Keratinocyte (primary cell): ENCODE data around the gene TNFSF15. TPM values are rescaled to one million over a fixed set of nuclear protein-coding genes. Genes with fewer than 3 reads are reported as not detected.

Source experiments
- DNase-seq: peaks from one replicate; pipeline ENCODE4 v3.0.0-alpha.2; 2011; ENCODE audit warnings: low read depth, missing footprints, low spot score
- FAIRE-seq: peaks from 2 replicates; lab custom pipeline; 2011; peaks lifted over from hg19 to GRCh38; lab: Jason Lieb, UNC
- H2AFZ ChIP-seq: 2 replicates; pipeline ENCODE4 v1.6.0; 2012; ENCODE audit warnings: low read length, control low read depth, inconsistent platforms; ENCODE audit not compliant: control insufficient read depth
- H3K27ac ChIP-seq: 2 replicates; pipeline ENCODE4 v1.5.1; 2011; ENCODE audit warnings: low read length; ENCODE audit not compliant: control insufficient read depth, insufficient read depth
- H3K27me3 ChIP-seq: 3 replicates; pipeline ENCODE4 v1.6.0; 2011; ENCODE audit warnings: low read length; ENCODE audit not compliant: control insufficient read depth, insufficient read depth; ENCODE audit errors: extremely low read depth
- H3K36me3 ChIP-seq, 2 experiments: 2 replicates in 1 of 2; 3 replicates in 1 of 2; pipeline ENCODE4 v1.5.1; 2011; ENCODE audit warnings: low read length in 2 of 2, mild to moderate bottlenecking in 1 of 2; ENCODE audit not compliant: control insufficient read depth in 2 of 2, insufficient read depth in 2 of 2; ENCODE audit errors: extremely low read depth in 1 of 2
- H3K4me1 ChIP-seq: 3 replicates; pipeline ENCODE4 v1.5.1; 2011; ENCODE audit warnings: low read length; ENCODE audit not compliant: control insufficient read depth, insufficient read depth; ENCODE audit errors: extremely low read depth
- H3K4me2 ChIP-seq: 3 replicates; pipeline ENCODE4 v1.6.0; 2011; ENCODE audit warnings: low read depth, low read length; ENCODE audit not compliant: control insufficient read depth, insufficient read depth; ENCODE audit errors: extremely low read depth
- H3K4me3 ChIP-seq, 3 experiments: fragments of 200-600 bp in 1 of 3; sonication (generic) in 1 of 3; 2 replicates in 2 of 3; 3 replicates in 1 of 3; pipeline ENCODE4 v1.5.1; 2011 to 2016; ENCODE audit warnings: low read length in 3 of 3, mild to moderate bottlenecking in 3 of 3, control low read depth in 2 of 3, inconsistent platforms in 1 of 3, low read depth in 1 of 3, mixed read lengths in 1 of 3, mixed run types in 1 of 3, moderate library complexity in 1 of 3; ENCODE audit not compliant: control insufficient read depth in 2 of 3, insufficient read depth in 2 of 3; ENCODE audit errors: extremely low read depth in 1 of 3
- H3K79me2 ChIP-seq: 2 replicates; pipeline ENCODE4 v1.6.0; 2012; ENCODE audit warnings: low read length; ENCODE audit not compliant: control insufficient read depth, insufficient read depth
- H3K9ac ChIP-seq: 3 replicates; pipeline ENCODE4 v1.6.0; 2011; ENCODE audit warnings: low read length; ENCODE audit not compliant: control insufficient read depth, insufficient read depth; ENCODE audit errors: extremely low read depth
- H3K9me1 ChIP-seq: 3 replicates; pipeline ENCODE4 v1.6.0; 2011; ENCODE audit warnings: low read length; ENCODE audit not compliant: control insufficient read depth, insufficient read depth; ENCODE audit errors: extremely low read depth
- H3K9me3 ChIP-seq: 2 replicates; pipeline ENCODE4 v1.5.1; 2012; ENCODE audit warnings: low read depth, low read length; ENCODE audit not compliant: control insufficient read depth
- H4K20me1 ChIP-seq: 3 replicates; pipeline ENCODE4 v1.6.0; 2011; ENCODE audit warnings: low read length; ENCODE audit not compliant: control insufficient read depth, insufficient read depth; ENCODE audit errors: extremely low read depth
- CTCF ChIP-seq, 3 experiments: IDR thresholded peaks in 1 of 3; conservative IDR thresholded peaks in 1 of 3; optimal IDR thresholded peaks in 1 of 3; 2 replicates in 2 of 3; 3 replicates in 1 of 3; pipeline versions ENCODE3 to v1.5.1; 2011; ENCODE audit warnings: low read length in 3 of 3, mild to moderate bottlenecking in 3 of 3, moderate library complexity in 2 of 3, control low read depth in 1 of 3, inconsistent platforms in 1 of 3; ENCODE audit not compliant: insufficient read depth in 2 of 3; ENCODE audit errors: extremely low read depth in 1 of 3
- EZH2 ChIP-seq: IDR thresholded peaks from one replicate; pipeline ENCODE4 v1.6.1; 2012; ENCODE audit warnings: inconsistent platforms, mild to moderate bottlenecking, low read length, moderate library complexity
- dilution Hi-C: fragments of 300-500 bp; cut with MboI; formaldehyde crosslinking; loops from one replicate; pipeline ENCODE4 v1.7.0; 2020; ENCODE audit warnings: low sequenced_read_pairs; ENCODE audit not compliant: extremely low pct_ligation_motif_present
- polyA plus RNA-seq, 5 experiments: library from polyadenylated mRNA; depleted of rRNA in 3 of 5; stranded (reverse) in 3 of 5; stranded (forward) in 1 of 5; unstranded in 1 of 5; fragments of >200 nt; gene quantifications; 1 replicate in 1 of 5; 2 replicates in 3 of 5; 3 replicates in 1 of 5; pipeline versions ENCODE4 v1.2.1 to v1.2.3, GENCODE V29; 2011 to 2012; ENCODE audit warnings: missing spikeins in 2 of 5, low read depth in 1 of 5, low replicate concordance in 1 of 5

TNFSF15 gene
- polyA plus RNA-seq, 1 donor (not counting 4 experiments of a cell fraction or from before 2014, with no cell fraction given): 1.1 TPM

GRCh38 chr9:114854736-114855355, 49.0 kb upstream of the TNFSF15 start:
- Histone ChIP-seq H3K27ac (no peak overlapping the region), H3K27me3 (no peaks in the 10 kb centered on the region), H3K36me3 (no peaks in the 10 kb centered on the region), H2AFZ (no peak overlapping the region), H3K9me3 (no peaks in the 10 kb centered on the region), H3K4me1 (peaks cover 8% of the 10 kb centered on the region), H3K9ac (no peak overlapping the region), H3K9me1 (no peaks in the 10 kb centered on the region), H4K20me1 (no peaks in the 10 kb centered on the region), H3K79me2 (no peaks in the 10 kb centered on the region), H3K4me3 (no peak overlapping the region), H3K4me2 (no peak overlapping the region)
- FAIRE-seq (no peak), DNase-seq (no peak)
- dilution Hi-C loops: no loop called here
- TF ChIP-seq CTCF (optimal IDR thresholded peaks at IDR 0.05 in 1 of 3, IDR thresholded peaks at IDR 0.05 in 1 of 3, conservative IDR thresholded peaks at IDR 0.05 in 1 of 3; ENCODE audit: extremely low read depth in 1 of 3, insufficient read depth in 2 of 3, low read length in 3 of 3) (no peak), EZH2 (no peak)

GRCh38 chr9:114853071-114853855, 47.4 kb upstream of the TNFSF15 start:
- Histone ChIP-seq H3K79me2 (no peaks in the 10 kb centered on the region), H3K9me3 (no peaks in the 10 kb centered on the region), H3K9me1 (no peaks in the 10 kb centered on the region), H3K27ac (no peak overlapping the region), H3K9ac (no peak overlapping the region), H3K4me1 (peaks cover 8% of the 10 kb centered on the region), H3K27me3 (no peaks in the 10 kb centered on the region), H3K4me3 (no peak overlapping the region), H4K20me1 (no peaks in the 10 kb centered on the region), H2AFZ (no peak overlapping the region), H3K4me2 (no peak overlapping the region), H3K36me3 (no peaks in the 10 kb centered on the region)
- no peak for FAIRE-seq
- TF ChIP-seq EZH2 (no peak), CTCF (optimal IDR thresholded peaks at IDR 0.05 in 1 of 3, IDR thresholded peaks at IDR 0.05 in 1 of 3, conservative IDR thresholded peaks at IDR 0.05 in 1 of 3; ENCODE audit: extremely low read depth in 1 of 3, insufficient read depth in 2 of 3, low read length in 3 of 3) (no peak)
- dilution Hi-C loops: no loop called here
- DNase-seq: no peak
